ENCODE measurements around the gene EML6.

- no peak for TF ChIP-seq YY1 (IDR thresholded peaks at IDR 0.05; ENCODE audit: extremely low read depth, insufficient replicate concordance, low read depth, low read length)
- no peak for TF ChIP-seq CTCF (IDR thresholded peaks at IDR 0.05 in 2 of 3, conservative IDR thresholded peaks at IDR 0.05 in 1 of 3; ENCODE audit: borderline replicate concordance in 1 of 3, insufficient read depth in 1 of 3, low read depth in 2 of 3, low read length in 2 of 3)
- no peak for TF ChIP-seq POLR2A (IDR thresholded peaks at IDR 0.05; ENCODE audit: borderline replicate concordance, extremely low read depth, insufficient read depth, insufficient read length)
- no peak for TF ChIP-seq EZH2 (IDR thresholded peaks at IDR 0.05)
- TF ChIP-seq EGR1 (IDR thresholded peaks at IDR 0.05; ENCODE audit: low read depth), result no peak
- TF ChIP-seq TCF7L2 (IDR thresholded peaks at IDR 0.05; ENCODE audit: borderline replicate concordance, extremely low read depth, insufficient read depth, insufficient read length), result no peak
Observed at GRCh38 chr2:54850171-54851122, 127.0 kb downstream of the EML6 start.

All from HCT116 (cell line).